Measurements from ENCODE around the gene SYTL3.

GRCh38 chr6:158762787-158763433, 113.1 kb downstream of the SYTL3 start:
- no peak for TF ChIP-seq CTCF (optimal IDR thresholded peaks at IDR 0.05 in 1 of 3, IDR thresholded peaks at IDR 0.05 in 1 of 3, conservative IDR thresholded peaks at IDR 0.05 in 1 of 3; ENCODE audit: extremely low read depth in 1 of 3, insufficient read depth in 2 of 3, low read length in 3 of 3)
- TF ChIP-seq EZH2 (IDR thresholded peaks at IDR 0.05; ENCODE audit: low read length) = no peak

All from keratinocyte (primary cell).